HG02884 (cell line): ENCODE data around the gene PRKACA.

Experiments used
- ATAC-seq: cut with Tn5 transposase; IDR thresholded peaks from one replicate; pipeline ENCODE4 v1.9.1; 2021; ENCODE audit warnings: mild to moderate bottlenecking, moderate library complexity; ENCODE audit not compliant: unreplicated experiment

The PRKACA gene

DNA sequence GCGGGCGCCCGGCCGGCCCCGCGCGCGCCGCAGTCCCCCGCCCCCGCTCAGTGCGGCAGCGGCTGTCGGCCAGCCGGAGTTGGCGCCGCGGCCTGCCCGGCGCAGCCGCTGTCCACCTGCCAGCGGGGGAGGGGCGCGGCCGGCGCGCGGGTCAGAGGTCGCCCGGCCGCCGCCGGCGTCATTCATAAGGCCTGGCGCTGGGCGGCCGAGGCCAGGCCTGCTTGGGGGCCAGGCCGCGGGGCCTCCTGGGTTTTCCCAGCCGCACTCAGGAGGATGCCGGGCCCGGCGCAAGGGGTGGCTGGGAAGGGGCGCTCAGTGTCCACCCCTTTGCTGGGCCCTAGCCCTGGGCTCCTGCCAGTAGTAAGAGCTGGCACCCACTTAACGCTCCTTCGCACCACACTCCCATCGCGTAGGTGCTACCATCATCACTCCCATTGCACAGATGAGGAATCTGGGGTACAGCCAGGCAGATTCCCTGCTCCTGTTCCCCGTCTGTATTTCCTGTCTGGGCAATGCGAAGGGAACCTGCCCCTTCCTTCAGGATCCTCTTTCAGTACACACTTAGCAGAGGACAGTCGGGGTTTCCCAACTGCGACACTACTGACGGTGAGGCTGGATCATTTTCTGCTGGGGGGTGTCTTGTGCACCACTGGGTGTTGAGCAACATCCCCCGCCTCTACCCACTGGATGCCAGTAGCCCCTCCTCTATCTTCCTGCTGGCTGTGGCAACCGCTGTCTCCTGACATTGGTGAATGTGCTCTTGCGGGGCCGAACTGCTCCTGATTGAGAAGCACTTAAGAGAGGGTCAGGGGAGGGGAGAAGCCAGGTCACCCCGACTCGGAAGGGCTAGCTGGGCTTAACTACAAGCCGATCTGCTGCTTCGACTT, 846 bp upstream of the PRKACA start:
- no peak for ATAC-seq

DNA sequence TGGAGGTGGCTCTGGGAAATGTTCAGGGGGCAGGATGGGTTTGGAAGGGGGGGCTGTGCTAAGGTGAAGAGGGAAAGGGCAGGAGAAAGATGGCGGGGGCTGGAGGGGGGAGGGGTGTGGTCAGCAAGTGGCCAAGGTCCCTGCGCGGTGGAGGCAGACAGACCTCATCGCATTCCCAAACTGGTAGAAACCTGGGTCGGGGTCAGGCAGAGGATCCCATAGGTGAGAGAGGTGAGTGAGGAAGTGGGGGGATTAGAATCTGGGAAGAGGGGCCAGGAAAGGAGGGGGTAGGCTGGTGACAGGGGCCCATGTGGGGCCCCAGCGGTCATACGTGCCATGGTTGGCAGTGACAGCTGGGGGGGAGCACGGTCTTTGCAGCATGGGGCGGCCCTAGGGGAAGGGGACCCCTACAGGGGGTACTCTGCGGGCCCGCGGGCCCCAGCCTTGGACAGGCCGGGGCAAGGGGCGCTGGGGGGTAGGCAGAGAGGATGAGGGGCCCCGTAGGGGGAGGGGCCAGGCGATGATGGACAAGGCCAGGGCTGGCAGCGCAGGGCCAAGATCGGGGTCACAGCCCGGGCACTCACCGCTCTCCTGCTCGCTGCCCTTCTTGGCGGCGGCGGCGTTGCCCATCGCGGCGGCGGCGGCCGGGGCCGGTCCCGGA, 514 bp downstream of the PRKACA start:
- ATAC-seq, result no peak

DNA sequence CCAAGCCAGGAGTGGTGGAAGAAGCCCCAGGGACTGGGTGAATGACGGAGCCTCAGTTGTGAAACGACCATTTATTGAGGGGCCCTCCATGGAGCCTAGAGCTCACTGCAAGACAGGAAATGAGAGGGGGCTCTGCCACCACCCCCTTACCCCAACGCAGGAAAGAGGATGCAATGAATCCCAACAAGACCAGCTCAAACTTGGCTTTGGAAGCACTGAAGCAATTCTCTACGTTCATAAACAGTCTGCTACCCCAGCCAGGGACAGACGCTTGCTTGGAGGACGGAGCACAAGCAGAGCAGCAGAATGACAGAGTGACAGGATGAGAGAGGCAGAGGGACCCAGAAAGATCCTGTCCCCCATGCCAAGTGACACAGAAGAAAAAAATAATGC, 1.0 kb downstream of the PRKACA start:
- no peak for ATAC-seq

DNA sequence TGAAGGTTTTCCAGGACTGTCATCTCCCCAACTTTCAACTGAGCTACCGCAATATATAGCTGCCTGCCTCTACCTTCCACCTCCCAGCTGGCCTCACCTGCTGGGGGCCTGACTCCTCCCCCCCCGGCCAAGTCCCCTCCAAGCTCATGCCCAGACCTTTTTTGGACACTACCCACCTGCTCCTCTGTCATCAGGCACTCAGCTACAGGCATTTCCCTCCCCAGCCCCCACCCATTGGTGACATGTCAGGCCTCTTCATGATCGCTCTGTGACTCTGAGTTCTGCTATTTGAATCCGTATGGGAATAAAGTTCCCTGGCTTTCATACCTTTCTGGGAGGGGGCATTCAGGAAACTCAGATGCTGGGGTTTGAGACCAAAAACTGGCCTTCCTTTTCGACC, 1.8 kb downstream of the PRKACA start:
- ATAC-seq, result no peak

DNA sequence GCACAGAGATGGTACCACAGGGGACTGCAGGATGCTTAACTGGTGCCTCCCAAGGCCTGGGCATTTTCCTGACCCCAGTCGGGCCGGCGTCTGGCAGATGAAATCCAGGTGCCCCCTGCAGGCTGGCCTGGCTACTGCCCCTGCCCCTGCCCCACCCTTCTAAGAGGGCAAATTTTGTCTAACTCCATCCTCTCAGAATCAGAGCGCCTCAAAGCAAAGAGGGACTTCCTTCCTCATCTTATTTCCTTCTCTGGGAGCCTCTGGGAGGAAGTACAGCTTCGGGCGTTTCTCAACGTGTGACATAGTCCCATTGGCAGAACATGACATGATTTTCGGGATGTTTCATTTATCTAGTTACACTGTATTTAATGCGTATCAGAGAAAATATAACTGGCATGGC, 2.7 kb downstream of the PRKACA start:
- no peak for ATAC-seq

DNA sequence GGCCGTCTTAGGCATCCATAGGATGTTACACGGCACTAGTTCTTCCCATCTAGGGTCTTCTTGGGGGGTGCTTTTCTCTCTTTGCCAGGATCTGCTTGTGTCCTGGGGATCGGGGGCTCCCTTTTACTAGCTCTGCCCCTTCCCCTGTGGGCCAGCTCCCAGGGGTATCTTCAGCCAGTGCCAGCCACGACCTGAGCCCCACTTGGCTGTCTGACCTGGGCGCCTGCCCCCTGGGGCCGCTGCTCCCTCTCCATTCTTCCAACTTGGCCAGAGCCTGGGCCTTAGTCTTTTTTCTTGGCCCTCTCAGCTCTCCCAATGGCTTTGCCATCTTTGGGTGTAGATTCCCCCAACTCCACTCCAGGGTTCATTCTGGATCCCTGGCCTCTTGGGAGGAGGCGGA, 3.1 kb downstream of the PRKACA start:
- ATAC-seq, result no peak

DNA sequence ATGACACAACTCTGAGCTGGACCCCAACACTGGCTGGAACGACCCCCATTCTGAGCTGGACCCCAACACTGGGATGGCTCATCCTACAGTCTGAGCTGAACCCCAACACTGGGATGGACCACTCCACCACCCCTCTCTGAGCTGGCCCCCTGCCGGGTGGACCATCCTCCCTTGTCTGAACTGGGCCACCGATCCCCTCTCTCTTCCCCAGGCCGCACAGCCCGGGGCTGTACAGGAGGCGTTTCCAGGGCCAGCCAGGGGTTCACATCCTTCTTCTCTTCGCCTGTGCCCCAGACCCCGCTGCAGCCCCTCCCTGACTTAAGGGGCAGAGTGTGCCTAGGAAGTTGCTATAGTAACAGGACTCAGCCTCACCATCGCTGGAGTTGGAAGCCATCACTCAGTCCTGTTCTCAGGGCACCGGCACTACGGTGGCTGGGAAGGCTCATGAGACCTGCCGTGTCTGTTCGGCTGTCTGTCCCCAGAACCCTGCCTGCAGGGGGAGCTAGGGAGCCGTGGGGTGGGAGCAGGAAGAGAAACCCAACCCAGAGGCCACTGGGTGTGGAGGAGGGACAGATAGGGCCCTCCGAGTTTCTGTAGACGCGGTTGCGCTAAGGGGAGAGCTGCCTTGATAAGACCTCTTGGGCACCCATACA, 3.7 kb downstream of the PRKACA start:
- ATAC-seq, result no peak

DNA sequence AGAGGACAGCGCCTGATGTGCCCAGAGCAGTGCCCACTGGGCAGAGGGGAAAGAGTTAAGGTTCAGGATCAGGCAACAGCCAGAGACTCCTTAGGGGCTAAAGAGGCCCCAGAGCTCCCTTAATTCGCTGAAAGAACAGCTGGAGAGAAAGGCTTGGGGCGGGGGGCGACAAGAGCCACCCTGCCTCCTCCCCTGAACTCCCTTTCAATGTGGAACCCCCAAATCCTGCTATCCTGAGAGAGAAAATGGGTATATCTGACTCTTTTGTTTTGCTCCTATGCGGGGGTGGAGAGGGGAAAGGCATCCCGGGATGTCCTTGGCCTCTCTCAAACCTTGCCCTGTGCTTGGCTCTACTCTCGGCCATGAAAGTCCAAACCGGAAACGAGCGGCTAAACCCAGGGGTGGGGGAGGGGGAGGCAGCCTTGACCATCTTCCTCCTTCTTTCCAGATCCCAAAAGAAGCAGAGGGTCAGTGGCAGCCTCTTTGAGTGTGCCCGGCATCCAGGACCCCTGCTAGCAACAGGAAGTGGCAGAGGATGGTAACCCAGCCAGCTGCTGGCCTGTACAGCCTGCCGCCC, 4.7 kb downstream of the PRKACA start:
- ATAC-seq, result no peak

DNA sequence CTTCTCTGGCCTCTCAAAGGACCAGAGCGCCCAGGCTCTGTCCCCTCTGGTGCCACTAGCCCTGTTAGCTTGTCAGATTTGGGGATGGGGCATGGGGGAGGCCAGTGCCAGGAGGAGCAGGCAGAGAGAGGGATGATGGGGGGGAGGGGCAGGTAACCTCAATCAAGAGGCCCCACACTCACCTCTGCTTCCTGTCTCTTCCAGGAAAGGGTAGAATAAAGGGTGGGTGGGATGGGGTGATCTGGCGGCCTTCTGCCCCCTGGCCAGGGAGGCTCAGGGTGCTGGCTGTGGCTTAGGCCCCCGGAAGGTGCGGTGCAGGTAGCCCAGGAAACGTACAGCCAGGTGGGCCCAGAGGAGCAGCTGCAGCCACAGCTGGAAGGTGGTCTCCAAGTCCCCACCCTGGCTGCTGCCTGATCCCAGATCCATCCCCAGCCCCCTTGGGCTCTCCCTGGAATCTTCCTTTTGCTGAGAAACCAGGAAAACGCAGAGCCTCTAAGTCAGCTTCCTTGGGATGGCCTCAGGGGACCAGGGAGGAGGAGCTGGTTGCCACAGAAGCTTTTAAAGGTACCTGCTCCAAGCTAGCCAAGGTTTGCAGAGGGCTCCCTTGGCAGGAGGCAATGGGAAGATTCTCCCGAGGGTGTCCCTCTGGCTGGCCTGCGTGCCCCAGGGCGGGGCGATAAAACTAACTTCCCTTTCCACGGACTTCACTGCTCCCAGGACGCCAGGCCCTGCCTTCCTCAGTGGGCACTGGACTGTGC, 5.3 kb downstream of the PRKACA start:
- ATAC-seq, result no peak

DNA sequence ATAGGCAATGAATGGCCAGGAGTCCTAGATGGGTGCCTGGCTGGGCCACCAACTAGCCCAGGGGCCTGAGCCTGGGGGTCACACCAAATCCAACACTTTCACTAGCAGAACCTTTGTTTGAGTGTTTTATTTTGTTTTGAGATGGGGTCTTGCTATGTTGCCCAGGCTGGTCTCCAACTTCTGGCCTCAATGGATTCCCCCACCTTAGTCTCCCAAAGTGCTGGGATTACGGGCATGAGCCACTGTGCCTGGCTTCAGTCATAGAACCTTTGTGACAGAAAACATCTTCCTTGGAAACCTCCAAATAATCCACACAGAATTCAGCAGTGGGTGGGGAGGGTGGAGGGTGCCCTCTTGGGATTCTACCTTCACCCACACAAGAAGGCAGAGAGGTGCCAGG, 6.1 kb downstream of the PRKACA start:
- ATAC-seq, result no peak

DNA sequence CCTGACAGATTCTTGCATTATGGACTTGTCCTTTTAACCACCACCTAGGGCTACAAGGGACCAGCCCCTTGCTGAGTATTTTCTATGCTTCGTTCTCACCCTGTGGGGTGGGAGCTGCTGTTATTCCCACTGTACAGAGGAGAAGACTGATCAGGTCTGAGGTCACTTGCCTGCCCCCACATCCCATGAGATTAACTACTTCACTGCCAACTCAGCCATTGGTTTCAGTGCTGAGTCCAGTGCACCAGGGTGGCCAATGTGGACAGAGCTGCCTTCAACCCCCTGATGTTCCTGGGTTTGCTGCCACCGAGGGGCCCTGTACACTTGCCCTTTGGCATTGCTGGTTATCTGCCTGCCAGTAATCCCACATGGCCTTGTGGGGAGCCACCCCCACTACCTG, 6.9 kb downstream of the PRKACA start:
- no peak for ATAC-seq

DNA sequence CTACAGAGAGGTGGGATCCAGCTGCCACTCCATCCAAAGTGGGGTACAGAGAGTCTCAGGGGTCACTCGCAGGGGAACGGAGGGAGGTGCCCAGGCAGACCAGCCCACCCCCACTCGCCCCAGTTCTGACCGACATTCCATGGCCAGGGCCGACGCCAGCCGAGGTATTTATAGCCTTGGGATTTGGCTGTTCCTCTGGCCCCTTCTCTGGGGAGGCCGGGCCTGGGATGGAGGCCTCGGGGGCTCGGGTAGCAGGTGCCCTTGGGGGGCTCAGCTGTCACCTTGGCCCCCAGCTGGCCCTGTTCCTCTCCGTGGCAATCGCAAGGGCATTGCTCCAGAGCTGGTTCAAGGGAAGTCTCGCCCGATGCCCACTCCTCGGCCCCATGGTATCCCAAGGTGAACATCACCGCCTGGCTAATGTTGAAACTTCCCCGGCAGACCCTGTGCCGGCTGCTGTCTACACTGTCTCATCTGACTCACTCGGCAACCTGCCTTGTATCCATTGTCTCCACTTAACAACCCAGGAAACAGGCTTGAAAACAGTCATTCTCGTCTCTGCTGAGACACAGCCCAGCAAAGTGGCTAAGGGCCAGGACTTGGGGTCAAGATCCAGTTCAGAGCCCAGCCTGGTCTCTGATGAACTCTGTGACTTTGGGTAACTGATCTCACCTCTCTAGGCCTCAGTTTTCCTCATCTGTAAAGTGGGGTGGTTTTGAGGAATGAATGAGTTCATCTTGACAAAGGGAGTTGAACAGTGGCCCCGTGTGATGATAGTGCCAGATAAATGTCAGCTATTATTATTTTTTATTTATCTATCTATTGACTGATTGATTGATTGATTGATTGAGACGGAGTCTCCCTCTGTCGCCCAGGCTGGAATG, 9.7 kb downstream of the PRKACA start:
- no peak for ATAC-seq

DNA sequence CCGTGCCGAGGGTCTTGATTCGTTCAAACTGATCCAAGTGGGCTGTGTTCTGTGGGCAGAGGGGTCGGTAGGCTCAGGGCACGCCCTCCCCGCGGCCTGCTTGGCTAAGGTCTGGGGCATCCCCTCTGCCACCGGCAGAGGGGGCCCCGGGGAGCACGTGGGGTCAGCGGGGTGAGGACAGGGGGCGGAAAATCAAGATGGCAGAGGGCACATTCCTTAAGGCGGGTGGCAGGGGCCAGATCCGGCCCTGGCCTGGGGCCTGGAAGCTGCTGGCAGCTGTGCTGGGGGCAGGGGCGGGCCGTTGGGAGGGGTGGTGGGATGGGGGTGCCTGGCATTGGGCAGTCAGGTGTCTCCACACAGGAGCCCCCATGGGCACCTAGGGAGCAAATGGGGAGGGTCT, 10.7 kb downstream of the PRKACA start:
- ATAC-seq, result no peak

DNA sequence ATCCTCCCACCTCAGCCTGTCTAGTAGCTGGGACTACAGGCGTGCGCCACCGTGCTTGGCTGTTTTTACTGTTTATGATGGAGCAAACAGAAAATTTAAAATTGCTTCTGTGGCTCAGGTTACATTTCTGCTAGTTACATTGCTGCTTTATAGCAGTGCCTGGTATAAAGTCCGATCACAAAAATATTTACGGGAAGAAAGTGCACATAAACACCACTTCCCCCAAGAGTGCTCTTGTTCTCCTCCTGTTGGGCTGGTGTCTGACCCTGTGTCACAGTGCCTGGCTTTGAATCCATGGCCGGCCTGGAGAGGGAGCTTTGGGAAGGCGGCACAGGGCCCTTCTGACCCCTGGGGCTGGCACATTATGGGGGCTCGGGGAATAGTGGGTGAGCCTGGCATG, 11.9 kb downstream of the PRKACA start:
- ATAC-seq, result no peak

DNA sequence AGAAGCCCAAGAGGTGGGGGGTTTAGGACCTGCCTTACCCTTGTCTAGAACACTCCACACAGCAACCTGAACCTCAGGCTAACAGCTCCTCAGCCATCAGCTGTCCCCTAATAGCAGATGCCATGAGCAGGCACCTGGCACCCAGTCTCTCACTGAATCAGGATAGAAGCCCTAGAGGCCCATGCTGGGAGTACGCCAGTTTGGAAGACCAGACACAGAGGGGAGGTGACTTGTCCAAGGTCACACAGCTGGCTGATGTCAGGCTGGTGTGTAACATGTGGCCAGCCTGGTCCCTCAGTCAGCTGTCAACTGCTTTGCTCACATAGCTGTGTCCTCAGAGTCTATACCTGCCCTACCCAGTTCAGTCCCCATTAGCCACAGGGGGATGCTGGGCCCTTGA, 14.3 kb downstream of the PRKACA start:
- ATAC-seq, result no peak

DNA sequence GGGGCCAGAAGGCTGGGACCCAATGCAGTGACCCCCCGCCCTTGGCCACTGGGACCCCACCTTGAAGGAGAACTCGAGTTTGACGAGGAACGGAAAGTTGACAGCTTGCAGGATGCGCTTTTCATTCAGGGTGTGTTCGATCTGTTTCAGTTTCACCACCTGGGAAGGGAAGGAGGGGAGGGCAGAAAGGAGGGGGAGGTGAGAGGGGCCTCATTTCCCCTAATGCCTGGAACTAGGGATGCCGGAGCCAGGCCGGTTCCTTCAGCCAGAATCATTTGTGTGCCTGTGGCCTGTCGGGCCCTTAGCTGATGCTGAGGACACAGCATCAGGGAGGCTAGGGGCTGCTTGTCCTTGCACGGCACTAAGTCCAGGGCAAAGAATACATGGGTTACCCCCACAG, 14.8 kb downstream of the PRKACA start:
- ATAC-seq, result no peak

DNA sequence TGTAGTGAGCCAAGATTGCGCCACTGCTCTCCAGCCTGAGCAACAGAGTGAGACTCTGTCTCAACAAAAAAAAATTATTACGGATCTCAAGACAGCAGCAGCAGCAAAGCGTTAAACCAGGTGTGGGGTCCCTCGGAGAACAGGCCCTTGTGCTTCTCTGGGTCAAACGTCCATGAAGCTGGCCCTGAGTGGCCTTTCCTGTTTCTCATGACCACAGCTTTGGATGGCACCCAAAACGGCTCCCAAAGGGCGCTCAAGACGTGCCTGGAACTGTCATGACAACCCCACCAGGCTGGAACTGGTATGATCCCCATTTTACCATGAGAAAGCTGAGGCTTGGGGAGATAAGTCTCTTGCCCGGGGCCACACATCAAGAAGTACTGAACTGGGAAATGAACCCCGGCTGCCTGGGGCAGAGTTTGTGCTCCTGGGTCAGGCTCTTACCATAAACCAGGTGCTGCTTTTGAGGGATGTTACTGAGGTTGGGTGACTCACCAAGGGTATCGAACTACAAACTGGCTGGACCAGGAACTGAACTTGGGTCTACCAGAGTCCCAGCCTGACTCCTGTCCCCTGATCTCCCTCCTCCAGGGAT, 15.4 kb downstream of the PRKACA start:
- no peak for ATAC-seq

DNA sequence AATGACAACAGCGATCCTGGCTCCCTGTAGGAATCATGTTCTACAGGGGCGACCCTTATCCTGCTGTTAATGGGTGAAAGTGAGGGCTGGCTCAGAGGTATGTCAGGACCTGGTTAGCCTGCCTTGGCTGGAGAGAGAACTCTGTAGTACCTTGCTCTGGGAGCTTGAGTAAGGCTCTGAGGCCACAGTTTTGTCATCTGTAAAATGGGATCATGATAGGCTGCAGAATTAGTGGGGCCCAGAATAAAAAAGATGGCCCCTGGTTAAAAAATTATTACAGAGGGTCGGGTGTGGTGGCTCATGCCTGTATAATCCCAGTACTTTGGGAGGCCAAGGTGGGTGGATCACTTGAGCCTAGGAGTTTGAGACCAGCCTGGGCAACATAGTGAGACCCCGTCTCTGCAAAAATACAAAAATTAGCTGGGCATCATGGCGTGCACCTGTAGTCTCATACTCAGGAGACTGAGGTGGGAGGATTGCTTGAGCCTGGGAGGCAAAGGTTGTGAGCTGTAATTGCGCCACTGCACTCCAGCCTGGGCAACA, 16.5 kb downstream of the PRKACA start:
- ATAC-seq, result no peak

DNA sequence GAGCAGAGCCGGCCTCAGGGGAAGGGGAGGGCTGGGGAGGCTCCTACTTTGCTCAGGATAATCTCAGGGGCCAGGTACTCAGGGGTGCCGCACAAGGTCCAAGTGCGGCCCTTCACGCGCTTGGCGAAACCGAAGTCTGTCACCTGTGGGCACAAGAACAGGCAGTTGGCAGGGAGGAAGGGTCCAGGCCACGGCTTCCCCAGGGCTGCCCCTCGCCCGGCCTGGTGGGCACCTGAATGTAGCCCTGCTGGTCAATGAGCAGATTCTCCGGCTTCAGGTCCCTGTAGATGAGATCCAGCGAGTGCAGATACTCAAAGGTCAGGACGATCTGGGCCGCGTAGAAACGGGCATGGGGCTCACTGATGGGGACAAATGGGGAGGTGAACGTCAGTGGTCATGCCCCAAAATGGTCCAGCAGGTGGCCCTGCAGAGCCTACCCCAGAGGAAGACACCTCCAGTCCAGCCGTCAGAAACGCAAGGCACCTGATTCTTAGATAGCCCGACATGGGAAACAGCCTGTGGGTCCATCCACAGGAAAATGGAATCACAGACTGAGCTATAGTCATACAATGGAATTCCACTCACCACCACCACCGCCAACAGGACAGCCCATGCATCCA, 19.9 kb downstream of the PRKACA start:
- ATAC-seq, result no peak
